ENCODE results near the gene RHOT2.

- no peak for TF ChIP-seq EZH2 (IDR thresholded peaks at IDR 0.05; ENCODE audit: borderline replicate concordance, low read length)
- no peak for TF ChIP-seq CTCF (conservative IDR thresholded peaks at IDR 0.05 in 1 of 2, IDR thresholded peaks at IDR 0.05 in 1 of 2; ENCODE audit: extremely low read depth in 1 of 2, insufficient read depth in 1 of 2, low read depth in 1 of 2, low read length in 2 of 2)
Measured at GRCh38 chr16:674968-675883, 7.3 kb downstream of the RHOT2 start, which contains the start of gene RHBDL1.
